Peyer's patch (tissue), 4 donors: ENCODE data around the gene C11orf68. TPM values are rescaled to one million over a fixed set of nuclear protein-coding genes. Genes with fewer than 3 reads are reported as not detected.
A peak's percentile ranks its signal among the peaks of the same experiment; 100 is the strongest.

Experiments used
- DNase-seq, 3 donors: peaks; one replicate each; pipeline ENCODE4 v3.0.0-alpha.2; 2017 to 2019
- H3K27ac ChIP-seq, 4 donors: fragments of 200-600 bp; sonication (generic); one replicate each; pipeline ENCODE4 v1.5.1; 2016 to 2019
- H3K27me3 ChIP-seq, 2 donors: fragments of 200-600 bp; sonication (generic); one replicate each; pipeline ENCODE4 v1.5.1; 2019
- H3K36me3 ChIP-seq, 3 donors: fragments of 200-600 bp; sonication (generic); one replicate each; pipeline ENCODE4 v1.5.1; 2016 to 2019
- H3K4me1 ChIP-seq, 4 donors: fragments of 200-600 bp; sonication (generic); one replicate each; pipeline ENCODE4 v1.5.1; 2016 to 2019
- H3K4me3 ChIP-seq, 4 donors: fragments of 200-600 bp; sonication (generic); 1 replicate in 3 of 4; 2 replicates in 1 of 4; pipeline ENCODE4 v1.5.1; 2016 to 2019; ENCODE audit warnings: mild to moderate bottlenecking in 1 of 4
- H3K9me3 ChIP-seq, 4 donors: fragments of 200-600 bp; sonication (generic); one replicate each; pipeline ENCODE4 v1.5.1; 2016 to 2019; ENCODE audit warnings: mild to moderate bottlenecking in 1 of 4
- CTCF ChIP-seq, 6 experiments: fragments of 450-650 bp in 4 of 6; fragments of 200-600 bp in 2 of 6; sonication (generic) in 1 of 6; IDR thresholded peaks; one replicate each; pipeline ENCODE4 v1.5.1; 2017 to 2019; ENCODE audit warnings: antibody characterized with exemption in 6 of 6, mild to moderate bottlenecking in 3 of 6, moderate library complexity in 1 of 6
- POLR2A ChIP-seq, 2 donors: fragments of 450-650 bp; IDR thresholded peaks; one replicate each; pipeline ENCODE4 v1.5.1; 2017; ENCODE audit warnings: antibody characterized with exemption in 2 of 2, mild to moderate bottlenecking in 2 of 2, moderate library complexity in 2 of 2
- total RNA-seq, 4 donors: library from RNA; depleted of rRNA; stranded (reverse); fragments of >200 nt; gene quantifications; one replicate each; pipeline ENCODE4 v1.1.0, GENCODE V29; 2016

C11orf68 gene
- total RNA-seq, 4 donors from 2014 or later, result 8.3 to 20.6 (median 12.1) TPM

GRCh38 chr11:65921033-65921555 is 2.2 kb upstream of the C11orf68 start:
- no peak for TF ChIP-seq CTCF (IDR thresholded peaks at IDR 0.05)
- no peak for TF ChIP-seq POLR2A (IDR thresholded peaks at IDR 0.05)
- Histone ChIP-seq H3K36me3 (peaks cover 0 to 18% (median 0%) of the 10 kb centered on the region in 3 donors), H3K4me1 (peaks cover 2 to 35% (median 21%) of the 10 kb centered on the region in 4 donors), H3K4me3 (no peak overlapping the region), H3K9me3 (no peaks in the 10 kb centered on the region), H3K27me3 (no peaks in the 10 kb centered on the region), H3K27ac (no peak overlapping the region)
- DNase-seq, result no peak

- peaks cover 0 to 18% (median 0%) of the 10 kb centered on the region in 3 donors for H3K36me3 ChIP-seq
- TF ChIP-seq POLR2A (IDR thresholded peaks at IDR 0.05) (no peak), CTCF (IDR thresholded peaks at IDR 0.05) (no peak)
- no peak for DNase-seq
- H3K9me3 ChIP-seq, result no peaks in the 10 kb centered on the region
- H3K27me3 ChIP-seq, result no peaks in the 10 kb centered on the region
- H3K4me3 ChIP-seq, result peak overlapping the region; percentile 94 to 99 (median 97)
- H3K4me1 ChIP-seq, result peaks cover 2 to 42% (median 21%) of the 10 kb centered on the region in 4 donors
- peak overlapping the region in 3 of 4 donors; percentile 15 to 98 (median 86) for H3K27ac ChIP-seq
These were observed 1.5 kb upstream of the C11orf68 start for GRCh38 chr11:65920372-65920802.

GRCh38 chr11:65919573-65920371 is 910 bp upstream of the C11orf68 start:
- TF ChIP-seq POLR2A (IDR thresholded peaks at IDR 0.05), result no peak
- no peak for TF ChIP-seq CTCF (IDR thresholded peaks at IDR 0.05)
- peak; percentile 63 to 74 (median 69) for DNase-seq
- Histone ChIP-seq H3K27ac (peak overlapping the region; percentile 83 to 98 (median 90)), H3K9me3 (no peaks in the 10 kb centered on the region), H3K4me1 (peaks cover 2 to 48% (median 21%) of the 10 kb centered on the region in 4 donors), H3K27me3 (no peaks in the 10 kb centered on the region), H3K36me3 (peaks cover 0 to 18% (median 0%) of the 10 kb centered on the region in 3 donors), H3K4me3 (peak overlapping the region; percentile 94 to 99 (median 97))

GRCh38 chr11:65919141-65919572 is 295 bp upstream of the C11orf68 start, which contains the start of gene DRAP1:
DRAP1 (plus strand) TSS chr11:65919426; CDS start chr11:65919502, 76 bp downstream.
- DNase-seq, result peak; percentile 99 to 100 (median 99)
- H3K4me1 ChIP-seq, result peaks cover 2 to 48% (median 21%) of the 10 kb centered on the region in 4 donors
- H3K9me3 ChIP-seq, result no peaks in the 10 kb centered on the region
- peak; percentile 40 to 56 for TF ChIP-seq POLR2A (IDR thresholded peaks at IDR 0.05)
- peak in 2 of 6 experiments; percentile 6 to 44 for TF ChIP-seq CTCF (IDR thresholded peaks at IDR 0.05)
- peaks cover 0 to 18% (median 0%) of the 10 kb centered on the region in 3 donors for H3K36me3 ChIP-seq
- no peaks in the 10 kb centered on the region for H3K27me3 ChIP-seq
- peak within 1 kb of the TSS; percentile 94 to 99 (median 97) for H3K4me3 ChIP-seq
- peak within 1 kb of the TSS; percentile 88 to 100 (median 95) for H3K27ac ChIP-seq

- H3K4me1 ChIP-seq, result peaks cover 2 to 48% (median 21%) of the 10 kb centered on the region in 4 donors
- H3K27me3 ChIP-seq, result no peaks in the 10 kb centered on the region
- DNase-seq, result no peak
- peak overlapping the region; percentile 92 to 99 (median 96) for H3K4me3 ChIP-seq
- TF ChIP-seq POLR2A (IDR thresholded peaks at IDR 0.05) (no peak), CTCF (IDR thresholded peaks at IDR 0.05) (no peak)
- peaks cover 0 to 13% (median 0%) of the 10 kb centered on the region in 3 donors for H3K36me3 ChIP-seq
- H3K27ac ChIP-seq, result peak overlapping the region in 3 of 4 donors; percentile 88 to 100 (median 98)
- H3K9me3 ChIP-seq, result no peaks in the 10 kb centered on the region
These were observed 1.2 kb downstream of the C11orf68 start for GRCh38 chr11:65917434-65918210.
